ENCODE data around the gene PPFIA1. TPM values are rescaled to one million over a fixed set of nuclear protein-coding genes. Genes with fewer than 3 reads are reported as not detected.

Gene PPFIA1
- polyA plus RNA-seq, 2 of the 4 experiments (the other 2 are of a cell fraction): 23.3 to 45.6 TPM

DNA sequence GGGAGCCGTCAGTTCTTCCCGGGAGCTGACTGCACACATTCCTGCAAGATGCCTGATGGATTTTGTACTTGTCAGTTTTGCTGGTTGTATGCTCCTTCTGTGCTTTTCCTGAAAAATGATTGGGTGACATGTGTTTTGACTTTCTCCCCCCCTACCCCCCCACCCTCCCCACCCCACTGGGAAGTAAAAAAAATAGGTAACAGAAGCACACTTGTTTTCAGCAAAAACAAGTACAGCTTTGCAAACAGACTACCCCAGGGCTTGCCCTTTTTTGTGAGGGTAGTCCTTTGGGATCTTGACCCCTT is 1.1 kb downstream of the PPFIA1 start:
- POLR2A ChIA-PET: no interaction called here
- WGBS (ENCODE audit: missing lambda C conversion rate): 26% methylated on average over 2 of the region's 2 CpGs
- CTCF ChIA-PET: interaction anchor here (0.5 to 2.0 kb wide), 5 partner anchors 22 to 338 kb away, joined by 3 to 4 read pairs (median 3); no protein-coding TSS in a partner anchor

DNA sequence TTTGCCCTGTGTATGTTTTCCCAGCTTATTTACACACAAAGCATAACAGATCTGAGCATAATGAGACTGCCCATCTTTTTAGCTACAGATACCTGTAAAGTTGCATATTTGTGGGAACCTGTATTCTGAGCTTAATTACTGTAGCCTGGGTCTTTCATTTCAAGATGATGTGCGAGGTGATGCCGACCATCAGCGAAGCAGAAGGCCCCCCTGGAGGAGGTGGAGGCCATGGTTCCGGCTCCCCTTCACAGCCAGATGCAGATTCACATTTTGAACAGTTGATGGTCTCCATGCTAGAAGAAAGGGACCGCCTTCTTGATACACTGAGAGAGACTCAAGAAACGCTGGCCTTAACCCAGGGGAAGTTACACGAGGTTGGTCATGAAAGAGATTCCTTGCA is 1.5 kb downstream of the PPFIA1 start:
- no peak overlapping the region; a peak in 1 of 6 replicates for H3K27ac ChIP-seq
- DNase-seq (ENCODE audit: low read depth in 1 of 2, low spot score in 1 of 2) (no peak), FAIRE-seq (no peak), ATAC-seq (no peak)
- no peaks in the 10 kb centered on the region for H3K9me3 ChIP-seq
- ChIA-PET POLR2A (no interaction called here), CTCF (interaction anchor here (0.6 to 2.0 kb wide), 4 partner anchors 22 to 85 kb away, joined by 3 to 4 read pairs (median 3); no protein-coding TSS in a partner anchor)
- peaks cover 14% of the 10 kb centered on the region for H3K4me1 ChIP-seq
- TF ChIP-seq CHD2 (IDR thresholded peaks at IDR 0.05; ENCODE audit: low read length, partially characterized antibody) (no peak), RARB (CRISPR knock-in tag; IDR thresholded peaks at IDR 0.05) (no peak)
- peak overlapping the region; percentile 99 for H3K4me2 ChIP-seq
- 88% methylated on average over 7 of the region's 7 CpGs for WGBS (ENCODE audit: missing lambda C conversion rate)
- no peak overlapping the region for H3K4me3 ChIP-seq

More for the DNA sequence above, 1.1 kb downstream of the PPFIA1 start:
- ATAC-seq (no peak), FAIRE-seq (no peak), DNase-seq (ENCODE audit: low read depth in 1 of 2, low spot score in 1 of 2) (no peak)
- Histone ChIP-seq H3K4me1 (peaks cover 14% of the 10 kb centered on the region), H3K27ac (peak overlapping the region; percentile 97), H3K9me3 (no peaks in the 10 kb centered on the region), H3K4me2 (peak overlapping the region; percentile 99), H3K4me3 (peak overlapping the region; percentile 97)
- TF ChIP-seq ZFP36 (IDR thresholded peaks at IDR 0.05; ENCODE audit: borderline replicate concordance, partially characterized antibody): no peak
- TF ChIP-seq JUNB (IDR thresholded peaks at IDR 0.05): no peak
- TF ChIP-seq MAFK (IDR thresholded peaks at IDR 0.05; ENCODE audit: partially characterized antibody): no peak
- TF ChIP-seq MAX (IDR thresholded peaks at IDR 0.05): no peak
- no peak for TF ChIP-seq BCL3 (IDR thresholded peaks at IDR 0.05)
- no peak for TF ChIP-seq CHD4 (IDR thresholded peaks at IDR 0.05; ENCODE audit: borderline replicate concordance)
- no peak for TF ChIP-seq POLR2A (IDR thresholded peaks at IDR 0.05; ENCODE audit: low read length)
- no peak for TF ChIP-seq FOXS1 (CRISPR knock-in tag; IDR thresholded peaks at IDR 0.05)
- no peak for TF ChIP-seq SMC3 (IDR thresholded peaks at IDR 0.05)

- DNase-seq (ENCODE audit: low read depth in 1 of 2, low spot score in 1 of 2) (no peak), FAIRE-seq (no peak), ATAC-seq (no peak)
- WGBS (ENCODE audit: missing lambda C conversion rate): 92% methylated on average over 8 of the region's 8 CpGs
- no peak overlapping the region for H3K4me3 ChIP-seq
- TF ChIP-seq HDAC2 (IDR thresholded peaks at IDR 0.05) (no peak), MAZ (IDR thresholded peaks at IDR 0.05; ENCODE audit: borderline replicate concordance, low read depth, low read length) (no peak), ELK1 (IDR thresholded peaks at IDR 0.05; ENCODE audit: low read depth, low read length) (no peak)
- no peaks in the 10 kb centered on the region for H3K4me1 ChIP-seq
- ChIA-PET POLR2A (no interaction called here), CTCF (interaction anchor here (1.4 kb wide), 1 partner anchor 23 kb away, joined by 4 read pairs; no protein-coding TSS in a partner anchor)
- no peak overlapping the region for H3K4me2 ChIP-seq
- no peaks in the 10 kb centered on the region for H3K9me3 ChIP-seq
- H3K27ac ChIP-seq: no peak overlapping the region
Measured at GRCh38 chr11:70278994-70279393, 8.5 kb downstream of the PPFIA1 start.

DNA sequence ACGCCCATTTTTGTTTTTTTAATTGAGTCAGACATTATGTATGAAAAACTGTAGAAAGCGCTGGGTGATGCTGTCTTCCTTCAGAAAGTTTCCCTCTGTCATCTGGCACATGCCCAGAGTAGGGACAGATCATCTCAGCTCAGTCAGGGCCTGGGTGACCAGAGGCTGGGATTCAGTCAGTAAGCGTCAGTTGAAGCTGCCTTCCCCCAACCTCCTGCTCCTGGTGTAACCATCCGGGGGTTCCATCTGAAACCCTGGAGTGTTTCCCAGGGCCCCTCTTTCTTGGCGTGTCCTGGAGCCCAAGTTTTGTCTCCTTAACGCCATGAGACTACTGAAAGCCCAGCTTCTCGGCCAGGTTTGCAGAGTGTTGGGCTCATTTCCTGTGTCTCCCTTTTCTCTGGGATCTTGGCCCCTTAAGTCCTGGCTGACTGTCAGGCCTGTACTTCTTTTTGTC is 10.7 kb downstream of the PPFIA1 start:
- ATAC-seq (no peak), DNase-seq (ENCODE audit: low read depth in 1 of 2, low spot score in 1 of 2) (no peak), FAIRE-seq (no peak)
- no peak overlapping the region for H3K4me3 ChIP-seq
- no peak overlapping the region for H3K27ac ChIP-seq
- no peak overlapping the region for H3K4me2 ChIP-seq
- CTCF ChIA-PET: interaction anchor here (0.7 to 1.2 kb wide), 2 partner anchors 8 kb away, joined by 3 read pairs; no protein-coding TSS in a partner anchor
- H3K9me3 ChIP-seq: no peaks in the 10 kb centered on the region
- 89% methylated on average over 7 of the region's 7 CpGs for WGBS (ENCODE audit: missing lambda C conversion rate)
- no peaks in the 10 kb centered on the region for H3K4me1 ChIP-seq
- TF ChIP-seq NR3C1 (IDR thresholded peaks at IDR 0.05): no peak
- POLR2A ChIA-PET: no interaction called here

DNA sequence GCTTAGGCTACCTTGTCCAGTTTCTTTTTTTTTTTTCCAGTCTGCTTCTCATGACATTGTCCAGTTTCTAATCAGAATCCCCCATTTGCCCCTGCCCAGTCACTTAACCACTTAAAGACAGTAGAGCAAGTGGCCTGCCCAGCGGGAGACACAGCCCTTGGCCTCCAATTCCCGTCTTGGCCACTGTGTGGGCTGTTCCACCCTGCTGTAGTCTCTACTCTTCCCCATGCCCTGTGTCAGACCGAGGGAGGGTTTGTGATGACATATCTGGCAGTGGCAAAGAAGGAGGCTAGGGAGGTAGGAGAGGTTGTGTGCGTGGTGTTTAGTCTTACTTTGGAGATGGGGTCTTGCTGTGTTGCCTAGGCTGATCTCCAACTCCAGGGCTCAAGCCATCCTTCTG is 11.5 kb downstream of the PPFIA1 start:
- Histone ChIP-seq H3K4me3 (no peak overlapping the region), H3K27ac (no peak overlapping the region), H3K4me1 (no peaks in the 10 kb centered on the region), H3K9me3 (no peaks in the 10 kb centered on the region), H3K4me2 (no peak overlapping the region)
- DNase-seq (ENCODE audit: low read depth in 1 of 2, low spot score in 1 of 2): no peak
- CTCF ChIA-PET: interaction anchor here (0.7 kb wide), 1 partner anchor 9 kb away, joined by 3 read pairs; no protein-coding TSS in a partner anchor
- WGBS (ENCODE audit: missing lambda C conversion rate): 73% methylated on average over 4 of the region's 4 CpGs
- POLR2A ChIA-PET: interaction anchor here (0.7 kb wide), 1 partner anchor 78 kb away, joined by 5 read pairs; no protein-coding TSS in a partner anchor
- FAIRE-seq: no peak
- ATAC-seq: peak; percentile 56 to 60; a peak in 4 of 6 replicates
- TF ChIP-seq ZNF302 (CRISPR knock-in tag; IDR thresholded peaks at IDR 0.05) (no peak), USF2 (IDR thresholded peaks at IDR 0.05) (no peak), RFX5 (IDR thresholded peaks at IDR 0.05) (no peak), POLR2A (IDR thresholded peaks at IDR 0.05; ENCODE audit: low read length) (no peak), MYC (IDR thresholded peaks at IDR 0.05; ENCODE audit: borderline replicate concordance, low read length) (no peak), HOXB13 (CRISPR knock-in tag; IDR thresholded peaks at IDR 0.05; ENCODE audit: low read depth) (no peak), CEBPB (IDR thresholded peaks at IDR 0.05) (no peak), ZFP36 (IDR thresholded peaks at IDR 0.05; ENCODE audit: borderline replicate concordance, partially characterized antibody) (no peak), KDM5A (IDR thresholded peaks at IDR 0.05) (no peak), ESRRA (IDR thresholded peaks at IDR 0.05; ENCODE audit: borderline replicate concordance, low read length) (no peak), NR3C1 (IDR thresholded peaks at IDR 0.05) (no peak)
- TF ChIP-seq, protein P1, sequence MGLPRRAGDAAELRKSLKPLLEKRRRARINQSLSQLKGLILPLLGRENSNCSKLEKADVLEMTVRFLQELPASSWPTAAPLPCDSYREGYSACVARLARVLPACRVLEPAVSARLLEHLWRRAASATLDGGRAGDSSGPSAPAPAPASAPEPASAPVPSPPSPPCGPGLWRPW (IDR thresholded peaks at IDR 0.05): no peak
- TF ChIP-seq, protein P2, sequence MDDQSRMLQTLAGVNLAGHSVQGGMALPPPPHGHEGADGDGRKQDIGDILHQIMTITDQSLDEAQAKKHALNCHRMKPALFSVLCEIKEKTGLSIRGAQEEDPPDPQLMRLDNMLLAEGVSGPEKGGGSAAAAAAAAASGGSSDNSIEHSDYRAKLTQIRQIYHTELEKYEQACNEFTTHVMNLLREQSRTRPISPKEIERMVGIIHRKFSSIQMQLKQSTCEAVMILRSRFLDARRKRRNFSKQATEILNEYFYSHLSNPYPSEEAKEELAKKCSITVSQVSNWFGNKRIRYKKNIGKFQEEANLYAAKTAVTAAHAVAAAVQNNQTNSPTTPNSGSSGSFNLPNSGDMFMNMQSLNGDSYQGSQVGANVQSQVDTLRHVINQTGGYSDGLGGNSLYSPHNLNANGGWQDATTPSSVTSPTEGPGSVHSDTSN (IDR thresholded peaks at IDR 0.05): no peak
